ENCODE measurements around the gene FAM135A. TPM values are rescaled to one million over a fixed set of nuclear protein-coding genes. Genes with fewer than 3 reads are reported as not detected.

Gene FAM135A
- total RNA-seq, 6 donors from 2014 or later = 13.7 to 57.9 (median 29.2) TPM

DNA sequence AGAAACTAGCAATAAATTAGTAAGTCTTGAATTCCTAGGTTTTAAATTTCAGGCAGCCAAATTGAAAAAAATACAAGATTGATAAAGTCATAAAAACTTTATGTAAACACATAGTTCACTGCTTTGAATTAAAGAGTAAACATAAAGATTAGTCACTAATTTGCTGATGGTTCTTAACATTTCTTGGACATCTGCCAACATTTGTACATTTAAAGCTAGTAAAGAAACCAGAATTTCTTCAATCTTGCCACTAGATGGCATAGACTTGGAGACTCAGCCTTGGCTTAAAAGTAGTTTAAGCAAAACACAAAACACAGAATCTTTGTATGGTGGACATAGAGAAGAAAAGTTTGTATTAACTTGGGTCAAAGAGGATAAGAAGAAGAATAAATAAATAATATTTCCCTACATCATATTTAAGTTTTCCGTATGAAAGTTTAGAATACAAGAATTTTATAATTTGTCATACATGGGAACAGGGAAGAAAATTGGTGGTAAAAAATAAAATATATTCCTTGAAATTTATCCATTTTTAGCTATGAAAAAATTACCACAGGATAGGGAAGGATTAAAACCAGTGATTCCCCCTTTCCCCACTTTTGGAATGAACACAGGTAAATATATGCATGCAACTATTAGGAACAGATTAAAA, 41.7 kb upstream of the FAM135A start:
- 6 to 12% methylated on average over 1 of the region's 1 CpG for WGBS, 2 donors
- no peak overlapping the region for H3K4me3 ChIP-seq
- no peak for TF ChIP-seq EP300 (IDR thresholded peaks at IDR 0.05)
- TF ChIP-seq, protein P1, sequence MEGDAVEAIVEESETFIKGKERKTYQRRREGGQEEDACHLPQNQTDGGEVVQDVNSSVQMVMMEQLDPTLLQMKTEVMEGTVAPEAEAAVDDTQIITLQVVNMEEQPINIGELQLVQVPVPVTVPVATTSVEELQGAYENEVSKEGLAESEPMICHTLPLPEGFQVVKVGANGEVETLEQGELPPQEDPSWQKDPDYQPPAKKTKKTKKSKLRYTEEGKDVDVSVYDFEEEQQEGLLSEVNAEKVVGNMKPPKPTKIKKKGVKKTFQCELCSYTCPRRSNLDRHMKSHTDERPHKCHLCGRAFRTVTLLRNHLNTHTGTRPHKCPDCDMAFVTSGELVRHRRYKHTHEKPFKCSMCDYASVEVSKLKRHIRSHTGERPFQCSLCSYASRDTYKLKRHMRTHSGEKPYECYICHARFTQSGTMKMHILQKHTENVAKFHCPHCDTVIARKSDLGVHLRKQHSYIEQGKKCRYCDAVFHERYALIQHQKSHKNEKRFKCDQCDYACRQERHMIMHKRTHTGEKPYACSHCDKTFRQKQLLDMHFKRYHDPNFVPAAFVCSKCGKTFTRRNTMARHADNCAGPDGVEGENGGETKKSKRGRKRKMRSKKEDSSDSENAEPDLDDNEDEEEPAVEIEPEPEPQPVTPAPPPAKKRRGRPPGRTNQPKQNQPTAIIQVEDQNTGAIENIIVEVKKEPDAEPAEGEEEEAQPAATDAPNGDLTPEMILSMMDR (IDR thresholded peaks at IDR 0.05) = peak; percentile 37 to 69 (median 53)
- no peak for TF ChIP-seq POLR2AphosphoS5 (IDR thresholded peaks at IDR 0.05)
- H3K27ac ChIP-seq = no peak overlapping the region
- H3K4me1 ChIP-seq = peaks cover 0 to 3% (median 0%) of the 10 kb centered on the region in 4 donors
- no peaks in the 10 kb centered on the region for H3K36me3 ChIP-seq
- H3K27me3 ChIP-seq = no peaks in the 10 kb centered on the region
- ATAC-seq (ENCODE audit: low FRiP score in 2 of 2) (peak in 1 of 2 donors; percentile 65), DNase-seq (no peak)
- no peaks in the 10 kb centered on the region for H3K9me3 ChIP-seq

DNA sequence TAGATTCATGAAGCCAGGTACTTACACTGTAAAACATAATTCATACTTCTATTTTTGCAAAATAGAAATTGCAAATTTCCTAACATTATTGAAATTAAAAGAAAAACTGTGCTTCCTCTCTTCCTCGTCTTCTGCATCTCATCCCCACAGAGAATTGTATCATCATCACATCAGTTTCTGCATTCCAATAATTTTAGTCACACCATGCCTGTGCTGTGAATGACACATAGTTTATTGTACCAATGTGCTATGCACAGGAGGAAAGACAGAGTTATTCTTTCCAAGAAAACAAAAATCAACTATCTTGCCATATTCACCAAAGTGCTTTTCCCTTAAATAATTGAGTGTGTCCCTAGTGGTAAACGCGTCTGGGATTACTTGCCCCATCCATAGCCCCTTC, 38.1 kb upstream of the FAM135A start:
- DNase-seq (no peak), ATAC-seq (ENCODE audit: low FRiP score in 2 of 2) (no peak)
- Histone ChIP-seq H3K27ac (no peak overlapping the region), H3K4me1 (peaks cover 0 to 3% (median 0%) of the 10 kb centered on the region in 4 donors), H3K36me3 (no peaks in the 10 kb centered on the region), H3K27me3 (no peaks in the 10 kb centered on the region), H3K9me3 (no peaks in the 10 kb centered on the region), H3K4me3 (no peak overlapping the region)
- 69 to 76% methylated on average over 3 of the region's 3 CpGs for WGBS, 2 donors
- TF ChIP-seq EP300 (IDR thresholded peaks at IDR 0.05) = no peak
- TF ChIP-seq POLR2A (IDR thresholded peaks at IDR 0.05) = no peak
- TF ChIP-seq, protein P1 (IDR thresholded peaks at IDR 0.05) = no peak
- TF ChIP-seq POLR2AphosphoS5 (IDR thresholded peaks at IDR 0.05) = no peak

DNA sequence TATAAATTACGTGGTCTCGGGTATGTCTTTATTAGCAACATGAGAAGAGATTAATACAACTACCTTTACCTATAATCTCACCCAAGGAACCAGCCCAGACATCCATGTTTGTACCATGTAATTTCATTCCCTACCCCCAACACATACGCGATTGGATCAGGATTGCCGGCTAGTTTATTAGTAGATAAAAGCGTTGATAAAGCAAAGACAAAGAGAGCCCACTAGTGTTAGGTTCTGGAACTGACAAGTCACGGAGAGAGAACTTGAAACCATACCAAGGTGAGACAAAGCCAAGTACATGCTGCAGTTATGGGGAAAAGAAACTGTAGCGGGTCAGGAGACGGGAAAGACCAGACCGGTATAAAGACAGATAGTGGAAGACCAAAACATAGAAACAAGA, 37.4 kb upstream of the FAM135A start:
- 87% methylated on average over 10 of the region's 10 CpGs for WGBS, 2 donors
- ATAC-seq (ENCODE audit: low FRiP score in 2 of 2) (no peak), DNase-seq (no peak)
- Histone ChIP-seq H3K27ac (no peak overlapping the region), H3K4me1 (peaks cover 0 to 3% (median 0%) of the 10 kb centered on the region in 4 donors), H3K9me3 (no peaks in the 10 kb centered on the region), H3K4me3 (no peak overlapping the region), H3K27me3 (no peaks in the 10 kb centered on the region), H3K36me3 (no peaks in the 10 kb centered on the region)
- TF ChIP-seq, protein P1 (IDR thresholded peaks at IDR 0.05) = no peak
- TF ChIP-seq EP300 (IDR thresholded peaks at IDR 0.05) = no peak
- TF ChIP-seq POLR2A (IDR thresholded peaks at IDR 0.05) = no peak
- no peak for TF ChIP-seq POLR2AphosphoS5 (IDR thresholded peaks at IDR 0.05)

DNA sequence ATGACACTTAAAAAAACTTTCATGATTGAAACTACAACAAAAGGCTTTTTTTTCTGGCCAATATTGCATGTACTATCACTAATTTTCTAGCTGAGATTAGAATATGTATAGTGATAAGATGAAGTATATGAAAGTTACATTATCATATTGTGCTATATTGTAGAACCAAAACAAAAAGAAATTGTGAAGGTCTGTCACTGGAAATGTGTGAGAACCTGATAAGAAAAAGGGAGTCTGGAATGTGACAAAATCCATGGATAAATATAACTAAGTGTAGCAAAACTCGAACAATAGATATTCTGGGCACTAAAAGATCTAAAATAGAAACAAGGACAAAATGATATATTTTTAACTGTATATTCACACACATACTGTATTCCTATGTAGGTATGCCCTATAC, 36.7 kb upstream of the FAM135A start:
- no peak for TF ChIP-seq POLR2AphosphoS5 (IDR thresholded peaks at IDR 0.05)
- no peak for TF ChIP-seq EP300 (IDR thresholded peaks at IDR 0.05)
- no peak for TF ChIP-seq POLR2A (IDR thresholded peaks at IDR 0.05)
- TF ChIP-seq, protein P1 (IDR thresholded peaks at IDR 0.05) = no peak
- ATAC-seq (ENCODE audit: low FRiP score in 2 of 2) = no peak

DNA sequence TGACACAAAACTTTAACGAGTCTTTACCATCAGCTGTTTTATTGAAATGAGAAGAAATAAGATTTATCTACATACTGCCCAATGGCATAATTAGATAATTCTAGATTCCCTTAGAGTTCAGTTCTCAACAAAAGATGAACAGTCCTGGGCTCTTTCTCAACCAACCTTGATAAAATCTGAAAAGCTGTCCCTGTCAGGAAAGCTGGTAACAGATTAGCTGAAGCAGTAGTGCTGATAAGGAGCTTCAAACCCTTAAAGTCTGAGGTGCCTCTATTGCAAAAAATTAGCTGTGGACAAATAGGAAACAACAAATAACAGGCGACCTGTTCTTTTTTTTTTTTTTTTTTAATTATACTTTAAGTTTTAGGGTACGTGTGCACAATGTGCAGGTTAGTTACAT, 35.9 kb upstream of the FAM135A start:
- no peaks in the 10 kb centered on the region for H3K36me3 ChIP-seq
- no peak overlapping the region for H3K27ac ChIP-seq
- no peaks in the 10 kb centered on the region for H3K27me3 ChIP-seq
- no peak for DNase-seq
- 51 to 68% methylated on average over 3 of the region's 3 CpGs for WGBS, 2 donors
- H3K4me3 ChIP-seq = no peak overlapping the region
- H3K4me1 ChIP-seq = no peaks in the 10 kb centered on the region
- ATAC-seq (ENCODE audit: low FRiP score in 2 of 2) = no peak
- H3K9me3 ChIP-seq = no peaks in the 10 kb centered on the region
- TF ChIP-seq, protein P1 (IDR thresholded peaks at IDR 0.05) = no peak
- TF ChIP-seq POLR2AphosphoS5 (IDR thresholded peaks at IDR 0.05) (no peak), POLR2A (IDR thresholded peaks at IDR 0.05) (no peak), EP300 (IDR thresholded peaks at IDR 0.05) (no peak)

More for the DNA sequence above, 36.7 kb upstream of the FAM135A start:
- H3K9me3 ChIP-seq = no peaks in the 10 kb centered on the region
- no peaks in the 10 kb centered on the region for H3K36me3 ChIP-seq
- no peaks in the 10 kb centered on the region for H3K27me3 ChIP-seq
- DNase-seq = no peak
- H3K27ac ChIP-seq = no peak overlapping the region
- H3K4me1 ChIP-seq = no peaks in the 10 kb centered on the region
- 42 to 52% methylated on average over 1 of the region's 1 CpG for WGBS, 2 donors
- no peak overlapping the region for H3K4me3 ChIP-seq

Measured in upper lobe of left lung (tissue), 6 donors.